Liver (tissue), 3 donors: ENCODE results near the gene HIVEP3.

ENCODE experiments used
- CTCF ChIP-seq: fragments of 150-350 bp; IDR thresholded peaks from 2 replicates; pipeline ENCODE4 v1.5.1; 2017; ENCODE audit warnings: improper control_type of control experiment, low read depth, low read length; ENCODE audit not compliant: missing input control
- EGR1 ChIP-seq, 2 donors: IDR thresholded peaks; 2 replicates each; pipeline ENCODE4 v1.6.1; 2016 to 2018; ENCODE audit warnings: antibody characterized with exemption in 2 of 2, low read depth in 2 of 2
- FOXA1 ChIP-seq: IDR thresholded peaks from 2 replicates; pipeline ENCODE4 v1.6.1; 2016; ENCODE audit warnings: antibody characterized with exemption
- HNF4A ChIP-seq, 2 donors: conservative IDR thresholded peaks; 2 replicates each; pipeline ENCODE4 v1.6.1; 2016; ENCODE audit warnings: antibody characterized with exemption in 2 of 2, mild to moderate bottlenecking in 2 of 2
- JUND ChIP-seq, 2 donors: IDR thresholded peaks; 2 replicates each; pipeline ENCODE4 v1.6.1; 2016; ENCODE audit warnings: antibody characterized with exemption in 2 of 2
- MAX ChIP-seq: IDR thresholded peaks from 2 replicates; pipeline ENCODE4 v1.6.1; 2016; ENCODE audit warnings: antibody characterized with exemption
- REST ChIP-seq: IDR thresholded peaks from 2 replicates; pipeline ENCODE4 v1.6.1; 2016; ENCODE audit warnings: antibody characterized with exemption, mild to moderate bottlenecking
- RXRA ChIP-seq, 2 donors: IDR thresholded peaks; 2 replicates each; pipeline ENCODE4 v1.6.1; 2017 to 2018; ENCODE audit warnings: antibody characterized with exemption in 2 of 2, mild to moderate bottlenecking in 1 of 2
- YY1 ChIP-seq: IDR thresholded peaks from 2 replicates; pipeline ENCODE4 v1.6.1; 2016; ENCODE audit warnings: antibody characterized with exemption, mild to moderate bottlenecking
- ZBTB33 ChIP-seq: IDR thresholded peaks from 2 replicates; pipeline ENCODE4 v1.6.1; 2016; ENCODE audit warnings: antibody characterized with exemption
- donor health status: healthy.
- donor health status: healthy.

- no peak for TF ChIP-seq EGR1 (IDR thresholded peaks at IDR 0.05; ENCODE audit: low read depth in 2 of 2)
- no peak for TF ChIP-seq JUND (IDR thresholded peaks at IDR 0.05)
- no peak for TF ChIP-seq CTCF
- no peak for TF ChIP-seq REST
- TF ChIP-seq HNF4A (conservative IDR thresholded peaks at IDR 0.05) = no peak
- TF ChIP-seq MAX = no peak
- no peak for TF ChIP-seq YY1
- no peak for TF ChIP-seq FOXA1
- TF ChIP-seq RXRA (IDR thresholded peaks at IDR 0.05) = no peak
- no peak for TF ChIP-seq ZBTB33
Measured at GRCh38 chr1:41532206-41532975, 386.3 kb downstream of the HIVEP3 start.
